PC-3 (cell line): ENCODE measurements around the gene SESTD1. TPM values are rescaled to one million over a fixed set of nuclear protein-coding genes. Genes with fewer than 3 reads are reported as not detected.

Source experiments
- ATAC-seq: fragments of 200-7000 bp; cut with Tn5 transposase; 2 replicates; pipeline ENCODE4 v1.9.1; 2020; ENCODE audit warnings: mild to moderate bottlenecking, moderate library complexity
- BruUV-seq: library from RNA; stranded (reverse); fragments of 400-500 nt; replicated peaks from 2 replicates; lab custom pipeline; 2021; lab: Mats Ljungman, UMichigan
- CTCF ChIA-PET: fragments of 300-600 bp; sonication (Branson Sonifier 250); formaldehyde crosslinking; loops from one replicate; lab custom pipeline; 2022; ENCODE audit warnings: antibody characterized with exemption; lab: Charles Lee
- POLR2A ChIA-PET: fragments of 300-600 bp; sonication (Branson Sonifier 250); formaldehyde crosslinking; loops from one replicate; lab custom pipeline; 2022; ENCODE audit warnings: antibody characterized with exemption; ENCODE audit not compliant: unreplicated experiment; lab: Charles Lee
- DNase-seq: peaks from one replicate; pipeline ENCODE4 v3.0.0-alpha.2; 2015
- H2AFZ ChIP-seq: fragments of 300-600 bp; sonication (generic); 2 replicates; pipeline ENCODE4 v1.6.0; 2016; ENCODE audit warnings: antibody characterized with exemption, low read length
- H3F3A ChIP-seq: fragments of 300-600 bp; sonication (generic); one replicate; pipeline ENCODE4 v1.6.0; 2017; ENCODE audit warnings: antibody characterized with exemption, low read length, control low read depth, mild to moderate bottlenecking; ENCODE audit not compliant: unreplicated experiment
- H3K27ac ChIP-seq: fragments of 300-600 bp; sonication (generic); 2 replicates; pipeline ENCODE4 v1.5.1; 2016; ENCODE audit warnings: mild to moderate bottlenecking, low read length
- H3K27me3 ChIP-seq: fragments of 300-600 bp; sonication (generic); 2 replicates; pipeline ENCODE4 v1.6.1; 2016; ENCODE audit warnings: low read length, mixed read lengths
- H3K36me3 ChIP-seq: fragments of 300-600 bp; sonication (generic); 2 replicates; pipeline ENCODE4 v1.6.1; 2016; ENCODE audit warnings: low read depth, mixed run types, low read length, mixed read lengths
- H3K4me1 ChIP-seq: fragments of 300-600 bp; sonication (generic); 2 replicates; pipeline ENCODE4 v1.5.1; 2016; ENCODE audit warnings: low read length; ENCODE audit not compliant: insufficient read depth
- H3K4me2 ChIP-seq: fragments of 300-600 bp; sonication (generic); 2 replicates; pipeline ENCODE4 v1.6.0; 2016; ENCODE audit warnings: low read length
- H3K4me3 ChIP-seq: fragments of 300-600 bp; sonication (generic); 2 replicates; pipeline ENCODE4 v1.5.1; 2016; ENCODE audit warnings: mild to moderate bottlenecking, low read length, mixed read lengths
- H3K79me2 ChIP-seq: fragments of 300-600 bp; sonication (generic); 2 replicates; pipeline ENCODE4 v1.6.1; 2017; ENCODE audit warnings: low read length, mixed read lengths
- H3K9ac ChIP-seq: fragments of 300-600 bp; sonication (generic); 2 replicates; pipeline ENCODE4 v1.6.0; 2016; ENCODE audit warnings: mild to moderate bottlenecking, low read length
- H3K9me2 ChIP-seq: fragments of 300-600 bp; sonication (generic); replicated peaks from 2 replicates; pipeline ENCODE4 v1.6.1; 2016; ENCODE audit warnings: mixed run types, low read length, mixed read lengths
- H3K9me3 ChIP-seq: fragments of 300-600 bp; sonication (generic); 2 replicates; pipeline ENCODE4 v1.6.1; 2016; ENCODE audit warnings: low read length, mixed read lengths
- H4K20me1 ChIP-seq: fragments of 300-600 bp; sonication (generic); 2 replicates; pipeline ENCODE4 v1.6.1; 2016; ENCODE audit warnings: low read length, mixed read lengths
- EZH2 ChIP-seq: fragments of 300-600 bp; sonication (generic); IDR thresholded peaks from one replicate; pipeline ENCODE4 v1.6.1; 2017; ENCODE audit warnings: antibody characterized with exemption, mild to moderate bottlenecking, low read length; ENCODE audit not compliant: unreplicated experiment
- EZH2phosphoT487 ChIP-seq: fragments of 300-600 bp; sonication (generic); IDR thresholded peaks from 2 replicates; pipeline ENCODE4 v1.6.1; 2018; ENCODE audit warnings: mild to moderate bottlenecking, antibody characterized with exemption, low read length, borderline replicate concordance
- intact Hi-C: fragments of 100-400 bp; cut with micrococcal nuclease; formaldehyde crosslinking; loops from 2 replicates; pipeline ENCODE4 v1.9.0; 2023
- total RNA-seq: library from RNA; depleted of rRNA; stranded (reverse); fragments of >200 nt; gene quantifications from 2 replicates; pipeline ENCODE4 v1.2.3, GENCODE V29; 2014
- TF ChIP-seq, protein P1 (sequence below): fragments of 300-600 bp; sonication (generic); conservative IDR thresholded peaks from 2 replicates; pipeline ENCODE4 v1.5.1; 2017; ENCODE audit warnings: antibody characterized with exemption, low read depth, mild to moderate bottlenecking, low read length

SESTD1 gene
- total RNA-seq, 1 experiment from 2014 or later, result 12.2 TPM

DNA sequence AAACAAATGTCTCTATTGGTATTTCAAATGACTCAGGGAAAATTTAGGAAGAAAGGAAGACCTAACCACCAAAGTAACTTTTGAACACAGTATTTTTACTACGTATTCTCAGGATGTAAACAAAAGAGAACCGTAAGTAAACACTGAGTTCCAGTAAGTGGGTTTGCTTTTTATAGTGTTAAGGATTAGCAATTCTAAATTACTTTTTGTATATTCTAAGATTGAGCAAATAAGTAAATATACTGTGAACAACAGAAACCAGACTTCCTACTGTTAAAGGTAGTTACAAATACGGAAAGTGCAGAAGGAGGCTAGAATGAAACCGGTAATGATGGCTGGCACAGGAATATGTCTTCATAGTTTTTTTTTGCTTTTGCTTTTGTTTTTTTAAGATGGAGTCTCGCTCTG is 31.5 kb downstream of the SESTD1 start:
- Histone ChIP-seq H2AFZ (peak overlapping the region; percentile 64), H3K79me2 (peaks cover 67% of the 10 kb centered on the region), H3K27me3 (no peaks in the 10 kb centered on the region), H3K9me2 (no peaks in the 10 kb centered on the region), H3K4me2 (peak overlapping the region; percentile 76), H3K27ac (peak overlapping the region; percentile 80), H3K9me3 (no peaks in the 10 kb centered on the region), H3K4me3 (peak overlapping the region; percentile 59), H4K20me1 (no peaks in the 10 kb centered on the region), H3K36me3 (no peaks in the 10 kb centered on the region), H3F3A (no peaks in the 10 kb centered on the region), H3K4me1 (peaks cover 20% of the 10 kb centered on the region), H3K9ac (peak overlapping the region; percentile 42)
- CTCF ChIA-PET, result no interaction called here
- intact Hi-C loops, result loop anchor here (1.0 kb wide), 1 partner anchor 100 kb away; no protein-coding TSS in a partner anchor
- ATAC-seq (peak; percentile 90), DNase-seq (peak; percentile 68)
- no TSS peak for BruUV-seq
- TF ChIP-seq, protein P1, sequence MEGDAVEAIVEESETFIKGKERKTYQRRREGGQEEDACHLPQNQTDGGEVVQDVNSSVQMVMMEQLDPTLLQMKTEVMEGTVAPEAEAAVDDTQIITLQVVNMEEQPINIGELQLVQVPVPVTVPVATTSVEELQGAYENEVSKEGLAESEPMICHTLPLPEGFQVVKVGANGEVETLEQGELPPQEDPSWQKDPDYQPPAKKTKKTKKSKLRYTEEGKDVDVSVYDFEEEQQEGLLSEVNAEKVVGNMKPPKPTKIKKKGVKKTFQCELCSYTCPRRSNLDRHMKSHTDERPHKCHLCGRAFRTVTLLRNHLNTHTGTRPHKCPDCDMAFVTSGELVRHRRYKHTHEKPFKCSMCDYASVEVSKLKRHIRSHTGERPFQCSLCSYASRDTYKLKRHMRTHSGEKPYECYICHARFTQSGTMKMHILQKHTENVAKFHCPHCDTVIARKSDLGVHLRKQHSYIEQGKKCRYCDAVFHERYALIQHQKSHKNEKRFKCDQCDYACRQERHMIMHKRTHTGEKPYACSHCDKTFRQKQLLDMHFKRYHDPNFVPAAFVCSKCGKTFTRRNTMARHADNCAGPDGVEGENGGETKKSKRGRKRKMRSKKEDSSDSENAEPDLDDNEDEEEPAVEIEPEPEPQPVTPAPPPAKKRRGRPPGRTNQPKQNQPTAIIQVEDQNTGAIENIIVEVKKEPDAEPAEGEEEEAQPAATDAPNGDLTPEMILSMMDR, result no peak
- TF ChIP-seq EZH2 (no peak), EZH2phosphoT487 (no peak)
- POLR2A ChIA-PET, result no interaction called here

DNA sequence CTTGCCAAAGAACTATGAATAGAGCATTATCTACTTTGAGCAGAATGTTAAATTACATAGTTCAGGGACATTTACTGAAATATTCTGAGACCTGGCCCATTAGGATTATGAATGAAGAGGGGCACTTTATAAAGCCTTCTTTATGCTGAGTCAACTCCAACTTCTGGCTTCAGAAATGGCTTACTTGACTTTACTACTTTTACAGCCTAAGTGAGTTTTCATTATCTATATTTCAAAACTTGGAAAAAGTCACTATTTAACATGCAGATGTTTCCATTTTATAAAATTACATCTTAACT is 37.7 kb downstream of the SESTD1 start:
- Histone ChIP-seq H4K20me1 (no peaks in the 10 kb centered on the region), H3K9ac (no peak overlapping the region), H3K36me3 (no peaks in the 10 kb centered on the region), H3K9me3 (no peaks in the 10 kb centered on the region), H3K9me2 (no peaks in the 10 kb centered on the region), H3K4me3 (no peak overlapping the region), H3K79me2 (peaks cover 70% of the 10 kb centered on the region), H3K27ac (no peak overlapping the region), H2AFZ (no peak overlapping the region), H3K4me2 (no peak overlapping the region), H3F3A (no peaks in the 10 kb centered on the region), H3K4me1 (peaks cover 13% of the 10 kb centered on the region), H3K27me3 (no peaks in the 10 kb centered on the region)
- CTCF ChIA-PET, result no interaction called here
- no peak for TF ChIP-seq EZH2phosphoT487
- TF ChIP-seq, protein P1, result no peak
- TF ChIP-seq EZH2, result no peak
- DNase-seq, result no peak
- POLR2A ChIA-PET, result no interaction called here
- intact Hi-C loops, result loop anchor here (10.0 kb wide), 2 partner anchors 188 to 528 kb away; no protein-coding TSS in a partner anchor
- no TSS peak for BruUV-seq
- no peak for ATAC-seq

DNA sequence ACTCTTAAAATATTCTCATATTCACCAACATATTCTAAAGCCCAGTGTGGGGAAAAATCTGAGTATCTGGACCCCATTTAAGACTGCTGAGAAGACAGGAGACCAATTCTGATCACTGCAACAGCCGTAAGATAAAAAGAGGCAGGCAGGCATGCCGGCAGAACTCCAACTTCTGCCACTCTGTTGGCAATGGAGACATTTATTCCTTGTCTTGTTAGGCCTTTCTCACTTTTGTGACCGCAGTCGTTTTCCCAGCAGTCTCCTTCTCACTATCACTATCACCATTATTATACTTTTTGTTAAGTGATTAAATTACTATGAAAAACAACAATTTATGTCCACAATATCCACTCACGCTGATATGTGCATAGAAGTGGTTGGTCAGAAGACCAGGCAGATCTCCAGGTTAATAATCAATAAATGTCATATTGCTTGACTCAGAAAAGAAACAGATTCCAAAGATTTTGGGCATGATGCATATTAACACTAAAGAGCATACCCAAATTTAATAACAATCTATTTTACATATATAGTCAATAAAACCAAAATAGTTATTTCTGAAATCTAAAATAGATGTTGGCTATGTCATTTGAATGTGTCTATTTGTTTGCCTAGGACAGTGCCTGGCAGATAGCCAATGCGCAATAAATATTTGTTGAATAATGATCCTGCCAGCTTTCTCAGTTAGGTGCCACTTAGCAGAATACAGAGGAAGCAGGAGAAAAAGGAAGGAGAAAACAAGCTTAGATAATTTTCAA is 38.2 kb downstream of the SESTD1 start:
- intact Hi-C loops, result loop anchor here (10.0 kb wide), 2 partner anchors 188 to 528 kb away; no protein-coding TSS in a partner anchor
- H3K4me3 ChIP-seq, result no peak overlapping the region
- H3K36me3 ChIP-seq, result no peaks in the 10 kb centered on the region
- CTCF ChIA-PET, result no interaction called here
- H3K79me2 ChIP-seq, result peaks cover 71% of the 10 kb centered on the region
- H3K9me2 ChIP-seq, result no peaks in the 10 kb centered on the region
- no peak overlapping the region for H3K4me2 ChIP-seq
- ATAC-seq (no peak), DNase-seq (peak; percentile 44)
- no peaks in the 10 kb centered on the region for H4K20me1 ChIP-seq
- no peaks in the 10 kb centered on the region for H3K9me3 ChIP-seq
- no peak overlapping the region for H3K9ac ChIP-seq
- H3K27me3 ChIP-seq, result no peaks in the 10 kb centered on the region
- H3K4me1 ChIP-seq, result peaks cover 13% of the 10 kb centered on the region
- H3F3A ChIP-seq, result no peaks in the 10 kb centered on the region
- TF ChIP-seq, protein P1, result no peak
- no peak for TF ChIP-seq EZH2phosphoT487
- no peak for TF ChIP-seq EZH2
- POLR2A ChIA-PET, result no interaction called here
- no TSS peak for BruUV-seq
- H3K27ac ChIP-seq, result no peak overlapping the region
- H2AFZ ChIP-seq, result no peak overlapping the region
